Panc1 (cell line): ENCODE data around the gene TOR2A. TPM values are rescaled to one million over a fixed set of nuclear protein-coding genes. Genes with fewer than 3 reads are reported as not detected.

Experiments used
- ATAC-seq: fragments of 200-7000 bp; cut with Tn5 transposase; 2 replicates; pipeline ENCODE4 v1.9.1; 2020; ENCODE audit warnings: mild to moderate bottlenecking, moderate library complexity
- BruUV-seq: library from RNA; stranded (reverse); fragments of 400-500 nt; replicated peaks from 2 replicates; lab custom pipeline; 2021; lab: Mats Ljungman, UMichigan
- CTCF ChIA-PET: fragments of 300-600 bp; sonication (Branson Sonifier 250); formaldehyde crosslinking; loops from one replicate; lab custom pipeline; 2022; ENCODE audit warnings: antibody characterized with exemption; lab: Charles Lee
- POLR2A ChIA-PET: fragments of 300-600 bp; sonication (Branson Sonifier 250); formaldehyde crosslinking; loops from one replicate; lab custom pipeline; 2022; ENCODE audit warnings: antibody characterized with exemption; lab: Charles Lee
- DNase-seq: peaks from one replicate; pipeline ENCODE4 v3.0.0-alpha.2; 2010; ENCODE audit warnings: low read depth, low spot score
- H3K27ac ChIP-seq: 2 replicates; pipeline ENCODE4 v1.5.1; 2011; ENCODE audit warnings: mild to moderate bottlenecking, low read length, inconsistent platforms
- H3K27me3 ChIP-seq: fragments of 200-500 bp; sonication (Bioruptor generic); 2 replicates; pipeline ENCODE4 v1.6.0; 2014; ENCODE audit warnings: low read length, inconsistent platforms; ENCODE audit not compliant: control insufficient read depth, insufficient read depth
- H3K36me3 ChIP-seq: fragments of 200-500 bp; sonication (Bioruptor generic); 2 replicates; pipeline ENCODE4 v1.5.1; 2014; ENCODE audit warnings: inconsistent platforms, mild to moderate bottlenecking, low read length, moderate library complexity; ENCODE audit not compliant: control insufficient read depth, insufficient read depth
- H3K4me1 ChIP-seq: 2 replicates; pipeline ENCODE4 v1.5.1; 2011; ENCODE audit warnings: inconsistent platforms, mild to moderate bottlenecking, low read length, moderate library complexity; ENCODE audit not compliant: control insufficient read depth, insufficient read depth
- H3K4me3 ChIP-seq, 2 experiments: 2 replicates each; pipeline ENCODE4 v1.5.1; 2011 to 2012; ENCODE audit warnings: low read depth in 2 of 2, low read length in 2 of 2, mild to moderate bottlenecking in 2 of 2, inconsistent platforms in 1 of 2, moderate library complexity in 1 of 2
- H3K9me3 ChIP-seq: fragments of 200-500 bp; sonication (Bioruptor generic); 2 replicates; pipeline ENCODE4 v1.5.1; 2014; ENCODE audit warnings: low read depth, mild to moderate bottlenecking, inconsistent platforms, low read length, moderate library complexity; ENCODE audit not compliant: control insufficient read depth, insufficient read depth
- POLR2AphosphoS5 ChIP-seq: IDR thresholded peaks from 2 replicates; pipeline ENCODE4 v1.6.1; 2012; ENCODE audit warnings: mild to moderate bottlenecking, low read depth, low read length, moderate library complexity
- SIN3A ChIP-seq: IDR thresholded peaks from 2 replicates; pipeline ENCODE4 v1.6.1; 2012; ENCODE audit warnings: low read depth, mild to moderate bottlenecking, low read length, moderate library complexity, borderline replicate concordance; ENCODE audit not compliant: insufficient read depth
- TCF7L2 ChIP-seq: IDR thresholded peaks from 2 replicates; pipeline ENCODE4 v1.6.1; 2011; ENCODE audit warnings: mild to moderate bottlenecking, low read depth, low read length, inconsistent platforms
- in situ Hi-C: cut with HindIII; loops from 2 replicates; pipeline ENCODE4 v1.10.0; 2016; ENCODE audit warnings: low sequenced_read_pairs, low pct_unique_long_range_greater_than_20kb
- intact Hi-C: fragments of 100-400 bp; cut with micrococcal nuclease; formaldehyde crosslinking; loops from one replicate; pipeline ENCODE4 v1.10.0; 2022; ENCODE audit not compliant: unreplicated experiment
- total RNA-seq: library from RNA; stranded (reverse); gene quantifications from one replicate; pipeline ENCODE4 v1.2.1, GENCODE V29; 2021; ENCODE audit not compliant: unreplicated experiment
- TF ChIP-seq, protein P1 (sequence below): fragments of 450-650 bp; IDR thresholded peaks from 2 replicates; pipeline ENCODE4 v1.5.1; 2017; ENCODE audit warnings: mild to moderate bottlenecking
- TF ChIP-seq, protein P2 (sequence below), 2 experiments: IDR thresholded peaks; 2 replicates each; pipeline ENCODE4 v1.6.1; 2011 to 2012; ENCODE audit warnings: low read depth in 2 of 2, control low read depth in 1 of 2, low read length in 1 of 2, mild to moderate bottlenecking in 1 of 2, moderate library complexity in 1 of 2; ENCODE audit not compliant: insufficient read depth in 1 of 2

Gene TOR2A
- total RNA-seq, 1 experiment from 2014 or later, result 8.2 TPM

DNA sequence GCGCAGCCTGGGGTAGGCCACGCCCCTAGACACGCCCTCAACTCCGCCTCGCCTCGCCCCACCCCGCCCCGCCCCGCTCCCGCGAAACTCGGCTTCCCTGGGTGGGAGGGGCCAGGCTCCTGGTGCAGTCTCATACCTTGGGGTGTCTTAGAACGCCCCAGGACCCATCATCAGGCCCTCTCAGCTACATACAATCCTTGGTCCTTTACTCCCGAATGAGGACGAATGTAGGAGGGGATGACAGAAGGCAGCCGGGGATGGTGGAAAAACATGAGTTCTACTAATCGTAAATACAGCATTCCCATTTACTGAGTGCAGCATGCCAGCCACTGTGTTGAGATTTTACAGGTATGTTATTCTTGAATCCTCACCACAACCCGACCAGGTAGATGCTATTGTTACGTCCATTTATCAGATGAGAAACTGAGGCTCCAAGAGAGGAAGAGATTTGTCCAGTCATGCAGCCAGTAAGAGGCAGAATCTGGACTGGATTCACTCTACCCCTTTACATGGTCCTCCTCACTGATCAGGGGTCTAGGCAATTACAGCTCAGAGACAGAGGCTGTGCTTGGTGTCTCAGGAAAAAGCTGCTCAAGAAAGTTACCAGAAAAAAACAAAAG is 36.6 kb upstream of the TOR2A start:
- no peaks in the 10 kb centered on the region for H3K9me3 ChIP-seq
- H3K4me1 ChIP-seq, result no peaks in the 10 kb centered on the region
- BruUV-seq, result no TSS peak
- POLR2A ChIA-PET, result interaction anchor here (0.5 to 0.7 kb wide), 2 partner anchors 154 to 482 kb away, joined by 3 to 5 read pairs; no protein-coding TSS in a partner anchor
- CTCF ChIA-PET, result interaction anchor here (0.6 to 1.2 kb wide), 3 partner anchors 16 to 37 kb away, joined by 3 to 4 read pairs (median 4); partner anchors contain the start of gene TOR2A
- in situ Hi-C loops, result no loop called here
- DNase-seq, result no peak
- TF ChIP-seq, protein P1, sequence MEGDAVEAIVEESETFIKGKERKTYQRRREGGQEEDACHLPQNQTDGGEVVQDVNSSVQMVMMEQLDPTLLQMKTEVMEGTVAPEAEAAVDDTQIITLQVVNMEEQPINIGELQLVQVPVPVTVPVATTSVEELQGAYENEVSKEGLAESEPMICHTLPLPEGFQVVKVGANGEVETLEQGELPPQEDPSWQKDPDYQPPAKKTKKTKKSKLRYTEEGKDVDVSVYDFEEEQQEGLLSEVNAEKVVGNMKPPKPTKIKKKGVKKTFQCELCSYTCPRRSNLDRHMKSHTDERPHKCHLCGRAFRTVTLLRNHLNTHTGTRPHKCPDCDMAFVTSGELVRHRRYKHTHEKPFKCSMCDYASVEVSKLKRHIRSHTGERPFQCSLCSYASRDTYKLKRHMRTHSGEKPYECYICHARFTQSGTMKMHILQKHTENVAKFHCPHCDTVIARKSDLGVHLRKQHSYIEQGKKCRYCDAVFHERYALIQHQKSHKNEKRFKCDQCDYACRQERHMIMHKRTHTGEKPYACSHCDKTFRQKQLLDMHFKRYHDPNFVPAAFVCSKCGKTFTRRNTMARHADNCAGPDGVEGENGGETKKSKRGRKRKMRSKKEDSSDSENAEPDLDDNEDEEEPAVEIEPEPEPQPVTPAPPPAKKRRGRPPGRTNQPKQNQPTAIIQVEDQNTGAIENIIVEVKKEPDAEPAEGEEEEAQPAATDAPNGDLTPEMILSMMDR, result no peak
- TF ChIP-seq POLR2AphosphoS5 (no peak), SIN3A (no peak), TCF7L2 (no peak)
- TF ChIP-seq, protein P2, sequence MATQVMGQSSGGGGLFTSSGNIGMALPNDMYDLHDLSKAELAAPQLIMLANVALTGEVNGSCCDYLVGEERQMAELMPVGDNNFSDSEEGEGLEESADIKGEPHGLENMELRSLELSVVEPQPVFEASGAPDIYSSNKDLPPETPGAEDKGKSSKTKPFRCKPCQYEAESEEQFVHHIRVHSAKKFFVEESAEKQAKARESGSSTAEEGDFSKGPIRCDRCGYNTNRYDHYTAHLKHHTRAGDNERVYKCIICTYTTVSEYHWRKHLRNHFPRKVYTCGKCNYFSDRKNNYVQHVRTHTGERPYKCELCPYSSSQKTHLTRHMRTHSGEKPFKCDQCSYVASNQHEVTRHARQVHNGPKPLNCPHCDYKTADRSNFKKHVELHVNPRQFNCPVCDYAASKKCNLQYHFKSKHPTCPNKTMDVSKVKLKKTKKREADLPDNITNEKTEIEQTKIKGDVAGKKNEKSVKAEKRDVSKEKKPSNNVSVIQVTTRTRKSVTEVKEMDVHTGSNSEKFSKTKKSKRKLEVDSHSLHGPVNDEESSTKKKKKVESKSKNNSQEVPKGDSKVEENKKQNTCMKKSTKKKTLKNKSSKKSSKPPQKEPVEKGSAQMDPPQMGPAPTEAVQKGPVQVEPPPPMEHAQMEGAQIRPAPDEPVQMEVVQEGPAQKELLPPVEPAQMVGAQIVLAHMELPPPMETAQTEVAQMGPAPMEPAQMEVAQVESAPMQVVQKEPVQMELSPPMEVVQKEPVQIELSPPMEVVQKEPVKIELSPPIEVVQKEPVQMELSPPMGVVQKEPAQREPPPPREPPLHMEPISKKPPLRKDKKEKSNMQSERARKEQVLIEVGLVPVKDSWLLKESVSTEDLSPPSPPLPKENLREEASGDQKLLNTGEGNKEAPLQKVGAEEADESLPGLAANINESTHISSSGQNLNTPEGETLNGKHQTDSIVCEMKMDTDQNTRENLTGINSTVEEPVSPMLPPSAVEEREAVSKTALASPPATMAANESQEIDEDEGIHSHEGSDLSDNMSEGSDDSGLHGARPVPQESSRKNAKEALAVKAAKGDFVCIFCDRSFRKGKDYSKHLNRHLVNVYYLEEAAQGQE (IDR thresholded peaks at IDR 0.05; ENCODE audit: insufficient read depth in 1 of 2, low read depth in 2 of 2, low read length in 1 of 2), result no peak
- intact Hi-C loops, result no loop called here
- ATAC-seq, result no peak
- no peaks in the 10 kb centered on the region for H3K27me3 ChIP-seq
- H3K36me3 ChIP-seq, result no peaks in the 10 kb centered on the region
- no peak overlapping the region for H3K27ac ChIP-seq
- H3K4me3 ChIP-seq, result peak overlapping the region; percentile 41 to 59

DNA sequence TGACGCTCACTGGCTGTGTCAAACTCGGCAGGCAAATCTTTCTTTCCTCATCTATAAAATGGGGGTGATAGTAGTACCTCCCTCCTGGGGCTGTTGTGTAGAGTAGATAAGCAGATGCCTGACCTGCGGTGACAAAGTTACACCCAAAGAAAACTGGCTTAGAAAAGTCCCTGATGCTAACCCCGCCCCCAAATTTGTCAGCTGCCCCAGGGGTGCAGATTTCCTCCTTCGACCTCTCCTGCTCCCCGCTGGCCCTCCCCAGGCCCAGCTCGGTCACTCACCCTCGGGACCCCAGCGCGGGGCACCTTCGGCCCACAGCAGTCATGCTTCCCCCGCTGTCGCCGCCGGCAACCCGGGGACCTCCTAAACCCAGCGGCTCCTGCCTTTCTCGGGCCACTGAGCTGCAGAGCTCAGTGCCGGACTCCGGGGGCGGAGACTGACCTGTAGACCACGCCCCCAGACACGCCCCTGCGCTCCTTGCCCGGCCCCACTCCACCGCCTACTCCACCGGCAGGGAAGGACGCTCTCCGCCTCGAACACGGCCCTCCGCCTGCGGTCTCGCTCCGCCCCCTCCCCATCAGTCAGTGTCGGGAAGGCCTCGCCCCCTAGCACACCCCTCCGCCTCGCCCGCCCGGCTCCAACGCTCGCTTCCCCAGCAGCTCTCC is 35.9 kb upstream of the TOR2A start:
- ChIA-PET POLR2A (interaction anchor here (0.5 to 0.7 kb wide), 4 partner anchors 20 to 482 kb away, joined by 3 to 5 read pairs (median 4); no protein-coding TSS in a partner anchor), CTCF (interaction anchor here (0.6 to 0.8 kb wide), 2 partner anchors 15 to 36 kb away, joined by 4 read pairs; partner anchors contain the start of gene TOR2A)
- ATAC-seq (peak; percentile 98), DNase-seq (peak; percentile 69)
- H3K9me3 ChIP-seq, result no peaks in the 10 kb centered on the region
- H3K4me3 ChIP-seq, result peak overlapping the region; percentile 41 to 59
- intact Hi-C loops, result no loop called here
- no peaks in the 10 kb centered on the region for H3K4me1 ChIP-seq
- no TSS peak for BruUV-seq
- H3K27ac ChIP-seq, result no peak overlapping the region
- H3K27me3 ChIP-seq, result no peaks in the 10 kb centered on the region
- in situ Hi-C loops, result no loop called here
- H3K36me3 ChIP-seq, result no peaks in the 10 kb centered on the region
- TF ChIP-seq SIN3A (no peak), TCF7L2 (no peak), POLR2AphosphoS5 (no peak)
- TF ChIP-seq, protein P2 (IDR thresholded peaks at IDR 0.05; ENCODE audit: insufficient read depth in 1 of 2, low read depth in 2 of 2, low read length in 1 of 2), result no peak
- TF ChIP-seq, protein P1, result no peak
